DOHH2 (cell line): ENCODE measurements around the gene C8G.

Source experiments
- H3F3A ChIP-seq: fragments of 200-600 bp; sonication (generic), shearing (Covaris generic); 2 replicates; pipeline ENCODE4 v1.6.0; 2016; ENCODE audit warnings: antibody characterized with exemption, mild to moderate bottlenecking; ENCODE audit not compliant: control insufficient read depth, insufficient read depth
- H3K27ac ChIP-seq: fragments of 200-600 bp; sonication (generic); 2 replicates; pipeline ENCODE4 v1.5.1; 2014; ENCODE audit warnings: low read depth, mild to moderate bottlenecking, low read length, moderate library complexity
- H3K27me3 ChIP-seq: fragments of 200-600 bp; sonication (generic); 2 replicates; pipeline ENCODE4 v1.6.1; 2014; ENCODE audit warnings: mild to moderate bottlenecking, low read length, mixed read lengths; ENCODE audit not compliant: control insufficient read depth
- H3K36me3 ChIP-seq: fragments of 200-600 bp; sonication (generic); 2 replicates; pipeline ENCODE4 v1.6.1; 2014; ENCODE audit warnings: mild to moderate bottlenecking, low read length, moderate library complexity, mixed read lengths; ENCODE audit not compliant: control insufficient read depth
- H3K4me1 ChIP-seq: fragments of 200-600 bp; sonication (generic); 2 replicates; pipeline ENCODE4 v1.6.1; 2014; ENCODE audit warnings: mild to moderate bottlenecking, low read length, mixed read lengths; ENCODE audit not compliant: control insufficient read depth
- H3K4me2 ChIP-seq: fragments of 200-600 bp; sonication (generic); 2 replicates; pipeline ENCODE4 v1.6.0; 2014; ENCODE audit warnings: mild to moderate bottlenecking, low read length, moderate library complexity
- H3K4me3 ChIP-seq: fragments of 200-600 bp; sonication (generic); 2 replicates; pipeline ENCODE4 v1.5.1; 2014; ENCODE audit warnings: mild to moderate bottlenecking, low read length, mixed read lengths
- H3K79me2 ChIP-seq: fragments of 200-600 bp; sonication (generic); 2 replicates; pipeline ENCODE4 v1.6.1; 2014; ENCODE audit warnings: mild to moderate bottlenecking, low read length, mixed read lengths; ENCODE audit not compliant: control insufficient read depth
- H3K9me2 ChIP-seq: fragments of 200-600 bp; sonication (generic); replicated peaks from 2 replicates; pipeline ENCODE4 v1.6.1; 2014; ENCODE audit warnings: mild to moderate bottlenecking, low read length, mixed read lengths; ENCODE audit not compliant: control insufficient read depth
- H3K9me3 ChIP-seq: fragments of 200-600 bp; sonication (generic); 2 replicates; pipeline ENCODE4 v1.6.1; 2014; ENCODE audit warnings: antibody characterized with exemption, low read length, mixed read lengths; ENCODE audit not compliant: control insufficient read depth, insufficient read depth
- H4K20me1 ChIP-seq: fragments of 200-600 bp; sonication (generic); 2 replicates; pipeline ENCODE4 v1.6.0; 2014; ENCODE audit warnings: low read depth, mild to moderate bottlenecking, antibody characterized with exemption, low read length, moderate library complexity; ENCODE audit not compliant: control insufficient read depth, insufficient read depth
- EZH2phosphoT487 ChIP-seq: fragments of 200-600 bp; sonication (generic); IDR thresholded peaks from 2 replicates; pipeline ENCODE4 v1.6.1; 2017; ENCODE audit warnings: borderline replicate concordance, mild to moderate bottlenecking, antibody characterized with exemption, low read length, moderate library complexity, mixed read lengths
- TF ChIP-seq, protein P1 (sequence below): fragments of 200-600 bp; sonication (generic); IDR thresholded peaks from one replicate; pipeline ENCODE4 v1.5.1; 2014; ENCODE audit warnings: antibody characterized with exemption, mild to moderate bottlenecking, low read depth, low read length; ENCODE audit not compliant: poor library complexity, severe bottlenecking

Gene C8G

DNA sequence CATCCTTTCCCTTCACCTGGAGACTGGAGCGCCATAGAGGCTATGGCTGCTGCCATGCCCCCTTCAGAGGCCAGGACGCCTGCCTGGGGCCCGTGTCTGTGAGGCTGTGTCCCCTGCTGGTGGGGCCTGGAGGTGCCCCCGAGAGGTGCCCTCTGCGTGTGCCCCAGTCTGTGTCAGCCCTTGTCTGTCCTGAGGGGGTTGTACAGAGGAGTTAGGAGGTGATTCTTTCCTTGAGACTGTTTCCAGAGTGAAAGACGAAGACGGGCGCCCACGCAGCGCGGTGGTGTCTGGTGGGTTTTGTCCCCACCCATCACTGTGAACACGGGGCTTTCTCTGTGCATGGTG lies 34.2 kb upstream of the C8G start:
- Histone ChIP-seq H4K20me1 (no peaks in the 10 kb centered on the region), H3K9me3 (no peaks in the 10 kb centered on the region), H3K36me3 (peaks cover 76% of the 10 kb centered on the region), H3K9me2 (no peaks in the 10 kb centered on the region), H3F3A (no peaks in the 10 kb centered on the region), H3K27me3 (no peaks in the 10 kb centered on the region), H3K27ac (no peak overlapping the region), H3K4me1 (no peaks in the 10 kb centered on the region), H3K4me3 (no peak overlapping the region), H3K4me2 (no peak overlapping the region), H3K79me2 (peaks cover 8% of the 10 kb centered on the region; the same call in 1 of the 2 replicates)
- TF ChIP-seq, protein P1, sequence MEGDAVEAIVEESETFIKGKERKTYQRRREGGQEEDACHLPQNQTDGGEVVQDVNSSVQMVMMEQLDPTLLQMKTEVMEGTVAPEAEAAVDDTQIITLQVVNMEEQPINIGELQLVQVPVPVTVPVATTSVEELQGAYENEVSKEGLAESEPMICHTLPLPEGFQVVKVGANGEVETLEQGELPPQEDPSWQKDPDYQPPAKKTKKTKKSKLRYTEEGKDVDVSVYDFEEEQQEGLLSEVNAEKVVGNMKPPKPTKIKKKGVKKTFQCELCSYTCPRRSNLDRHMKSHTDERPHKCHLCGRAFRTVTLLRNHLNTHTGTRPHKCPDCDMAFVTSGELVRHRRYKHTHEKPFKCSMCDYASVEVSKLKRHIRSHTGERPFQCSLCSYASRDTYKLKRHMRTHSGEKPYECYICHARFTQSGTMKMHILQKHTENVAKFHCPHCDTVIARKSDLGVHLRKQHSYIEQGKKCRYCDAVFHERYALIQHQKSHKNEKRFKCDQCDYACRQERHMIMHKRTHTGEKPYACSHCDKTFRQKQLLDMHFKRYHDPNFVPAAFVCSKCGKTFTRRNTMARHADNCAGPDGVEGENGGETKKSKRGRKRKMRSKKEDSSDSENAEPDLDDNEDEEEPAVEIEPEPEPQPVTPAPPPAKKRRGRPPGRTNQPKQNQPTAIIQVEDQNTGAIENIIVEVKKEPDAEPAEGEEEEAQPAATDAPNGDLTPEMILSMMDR = peak; percentile 10
- TF ChIP-seq EZH2phosphoT487 = no peak

DNA sequence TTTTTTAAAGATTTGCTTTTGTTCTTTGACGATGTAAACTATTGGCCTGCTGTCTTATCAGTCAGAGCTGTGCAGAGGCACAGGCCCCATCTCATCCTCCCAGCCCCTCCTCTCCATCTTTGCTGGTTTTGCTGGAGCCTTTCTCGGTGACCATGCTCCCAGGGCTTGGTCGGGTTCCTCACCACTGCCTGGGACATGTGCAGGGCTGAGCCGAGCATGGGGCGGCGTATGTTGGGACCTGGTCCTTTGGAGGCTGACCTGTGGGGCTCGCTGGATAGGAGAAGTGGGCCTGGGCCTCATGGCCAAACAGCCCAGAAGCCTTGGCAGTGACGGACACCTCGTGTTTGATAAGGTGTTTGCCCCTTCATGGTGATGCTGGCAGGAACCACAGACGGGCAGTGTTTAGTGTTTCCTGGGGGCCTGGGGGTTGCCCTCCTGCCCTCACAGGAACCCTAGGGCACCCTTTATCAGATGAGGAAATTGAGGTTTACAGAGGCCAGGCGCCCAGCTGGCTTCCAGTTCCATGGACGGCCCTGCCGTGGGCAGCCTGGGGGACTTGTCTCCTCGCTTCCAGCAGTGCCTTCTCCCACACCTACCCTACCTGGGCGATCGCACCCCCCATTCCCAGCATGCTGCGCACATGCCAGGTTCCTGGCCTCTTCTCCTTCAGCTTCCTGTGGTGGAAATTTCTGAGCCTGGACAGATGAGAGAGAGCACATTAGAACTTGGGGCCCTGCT lies 31.2 kb upstream of the C8G start:
- Histone ChIP-seq H3K4me1 (no peaks in the 10 kb centered on the region), H3K9me3 (no peaks in the 10 kb centered on the region), H3F3A (no peaks in the 10 kb centered on the region), H3K4me2 (no peak overlapping the region), H3K36me3 (peaks cover 74% of the 10 kb centered on the region), H3K4me3 (no peak overlapping the region), H4K20me1 (0 out of 2 replicates have a peak, but pooled peaks cover 3% of the 10 kb centered on the region), H3K9me2 (no peaks in the 10 kb centered on the region), H3K27me3 (no peaks in the 10 kb centered on the region), H3K27ac (no peak overlapping the region), H3K79me2 (peaks cover 10% of the 10 kb centered on the region)
- no peak for TF ChIP-seq EZH2phosphoT487
- TF ChIP-seq, protein P1 = no peak

DNA sequence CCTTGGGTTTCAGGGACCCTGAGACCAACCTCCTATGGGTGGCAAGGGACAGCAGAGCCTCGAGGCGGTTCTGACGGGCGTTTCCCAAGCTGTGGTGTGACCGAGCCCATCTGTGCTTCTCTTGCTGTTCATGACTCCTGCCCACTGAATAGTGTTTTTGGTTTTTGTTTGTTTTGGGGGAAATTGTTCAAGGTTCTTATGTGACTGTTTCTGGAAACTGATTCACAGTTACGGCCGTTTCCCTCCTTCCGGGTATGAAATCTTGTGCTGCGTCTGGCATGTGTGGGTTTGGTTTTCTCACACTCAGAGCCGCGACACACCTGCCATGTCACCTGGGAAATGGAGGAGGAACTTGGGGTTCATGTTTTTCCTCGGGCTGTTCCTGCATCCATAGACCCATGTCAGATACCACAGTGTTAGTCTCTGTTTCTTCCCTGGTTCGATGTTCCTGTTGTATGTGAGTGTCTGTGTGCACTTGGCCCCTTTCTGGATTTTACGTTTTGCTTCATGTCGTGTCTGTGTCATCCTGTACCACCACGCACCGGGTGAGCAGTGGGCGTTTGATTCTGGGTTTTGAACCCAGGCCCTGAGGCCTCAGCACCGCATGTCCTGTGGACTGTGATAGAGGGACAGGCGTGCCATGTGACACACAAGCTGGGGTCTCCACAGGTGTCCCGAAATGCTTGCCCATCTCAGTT lies 29.3 kb upstream of the C8G start:
- Histone ChIP-seq H4K20me1 (0 out of 2 replicates have a peak, but pooled peaks cover 3% of the 10 kb centered on the region), H3K79me2 (peaks cover 10% of the 10 kb centered on the region), H3K36me3 (peaks cover 69% of the 10 kb centered on the region), H3K9me2 (no peaks in the 10 kb centered on the region), H3K27me3 (no peaks in the 10 kb centered on the region), H3K27ac (no peak overlapping the region), H3K9me3 (no peaks in the 10 kb centered on the region), H3K4me2 (no peak overlapping the region), H3F3A (no peaks in the 10 kb centered on the region), H3K4me3 (no peak overlapping the region), H3K4me1 (no peaks in the 10 kb centered on the region)
- no peak for TF ChIP-seq EZH2phosphoT487
- TF ChIP-seq, protein P1 = no peak
